Activated CD4-positive, alpha-beta T cell treated with anti-CD3 and anti-CD28 coated beads for 4 hours (primary cell): ENCODE data around the gene WDR87.
"Not testable (repeated sequence)": the region's sequence is repeated elsewhere in the genome, so short reads cannot be mapped to it uniquely, and the experiment has no call there.

Source experiments
- DNase-seq, 2 donors: peaks; one replicate each; pipeline ENCODE4 v3.0.0-alpha.2; 2020

Gene WDR87

GRCh38 chr19:37929355-37929923, 23.0 kb upstream of the WDR87 start:
- DNase-seq, result no peak

GRCh38 chr19:37928527-37929286, 22.3 kb upstream of the WDR87 start:
- no peak for DNase-seq

GRCh38 chr19:37926711-37927110, 20.3 kb upstream of the WDR87 start:
- no peak for DNase-seq

- no peak for DNase-seq
Observed at GRCh38 chr19:37926255-37926654, 19.9 kb upstream of the WDR87 start.

- DNase-seq, result no peak
Observed at GRCh38 chr19:37925212-37925611, 18.8 kb upstream of the WDR87 start.

- not testable (repeated sequence) for DNase-seq
Observed at GRCh38 chr19:37924573-37924972, 18.2 kb upstream of the WDR87 start.

- DNase-seq, result no peak
Observed at GRCh38 chr19:37920591-37921450, 14.4 kb upstream of the WDR87 start.

GRCh38 chr19:37914908-37915307, 8.5 kb upstream of the WDR87 start:
- no peak for DNase-seq

GRCh38 chr19:37909661-37910199, 3.3 kb upstream of the WDR87 start:
- no peak for DNase-seq

- no peak for DNase-seq
Observed at GRCh38 chr19:37907735-37908455, 1.5 kb upstream of the WDR87 start.

- DNase-seq, result peak; percentile 90 to 91
Observed at GRCh38 chr19:37906869-37907734, 708 bp upstream of the WDR87 start, which contains the start of gene SIPA1L3. Gene SIPA1L3, plus strand, starts transcription at chr19:37907208. Its CDS starts 174,358 bp downstream, at chr19:38081566.

- no peak for DNase-seq
Observed at GRCh38 chr19:37903096-37903495, 3.3 kb downstream of the WDR87 start.

GRCh38 chr19:37902668-37903067, 3.7 kb downstream of the WDR87 start:
- peak; percentile 84 to 85 for DNase-seq

- DNase-seq, result no peak
Observed at GRCh38 chr19:37899966-37900365, 6.4 kb downstream of the WDR87 start.

GRCh38 chr19:37899453-37899852, 6.9 kb downstream of the WDR87 start:
- DNase-seq, result no peak

- no peak for DNase-seq
Observed at GRCh38 chr19:37896180-37896579, 10.2 kb downstream of the WDR87 start.

GRCh38 chr19:37893845-37894575, 12.4 kb downstream of the WDR87 start:
- no peak for DNase-seq

GRCh38 chr19:37886571-37886970, 19.8 kb downstream of the WDR87 start:
- no peak for DNase-seq

- no peak for DNase-seq
Observed at GRCh38 chr19:37885392-37885791, 21.0 kb downstream of the WDR87 start.

- DNase-seq, result no peak
Observed at GRCh38 chr19:37877147-37877546, 29.2 kb downstream of the WDR87 start.

GRCh38 chr19:37876032-37876431, 30.4 kb downstream of the WDR87 start:
- DNase-seq, result no peak
